Measurements from ENCODE around the gene STAT2. TPM values are rescaled to one million over a fixed set of nuclear protein-coding genes. Genes with fewer than 3 reads are reported as not detected.

STAT2 gene
- total and polyA plus RNA-seq, 8 donors = 22.6 to 245 (median 92.6) TPM

DNA sequence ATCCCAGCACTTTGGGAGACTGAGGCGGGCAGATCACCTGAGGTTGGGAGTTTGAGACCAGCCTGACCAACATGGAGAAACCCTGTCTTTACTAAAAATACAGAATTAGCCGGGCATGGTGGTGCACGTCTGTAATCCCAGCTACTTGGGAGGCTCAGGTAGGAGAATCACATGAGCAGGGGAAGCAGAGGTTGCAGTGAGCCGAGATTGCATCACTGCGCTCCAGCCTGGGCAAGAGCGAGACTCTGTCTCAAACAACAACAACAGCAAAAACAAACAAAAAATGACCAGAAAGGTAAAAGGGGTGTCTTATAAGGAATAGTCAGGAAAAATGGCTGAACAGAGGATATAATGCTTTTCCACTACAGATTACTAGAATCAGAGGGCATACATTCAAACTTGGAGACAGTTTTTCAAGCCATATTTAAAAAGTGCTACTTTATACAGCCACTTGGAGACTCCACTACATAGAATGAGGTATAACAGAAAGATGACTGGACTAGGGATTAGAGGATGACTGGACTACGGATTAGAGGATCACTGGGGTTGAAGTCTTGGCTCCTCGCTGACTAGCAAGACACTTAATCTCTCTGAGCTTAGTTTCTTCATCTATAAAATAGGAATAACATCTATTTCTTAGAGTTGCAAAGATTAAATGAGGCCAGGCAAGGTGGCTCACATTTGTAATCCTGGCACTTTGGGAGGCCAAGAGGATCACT lies 54.9 kb downstream of the STAT2 start:
- no peak for TF ChIP-seq EP300 (IDR thresholded peaks at IDR 0.05)
- TF ChIP-seq POLR2AphosphoS5 (IDR thresholded peaks at IDR 0.05) = no peak
- TF ChIP-seq, protein P1, sequence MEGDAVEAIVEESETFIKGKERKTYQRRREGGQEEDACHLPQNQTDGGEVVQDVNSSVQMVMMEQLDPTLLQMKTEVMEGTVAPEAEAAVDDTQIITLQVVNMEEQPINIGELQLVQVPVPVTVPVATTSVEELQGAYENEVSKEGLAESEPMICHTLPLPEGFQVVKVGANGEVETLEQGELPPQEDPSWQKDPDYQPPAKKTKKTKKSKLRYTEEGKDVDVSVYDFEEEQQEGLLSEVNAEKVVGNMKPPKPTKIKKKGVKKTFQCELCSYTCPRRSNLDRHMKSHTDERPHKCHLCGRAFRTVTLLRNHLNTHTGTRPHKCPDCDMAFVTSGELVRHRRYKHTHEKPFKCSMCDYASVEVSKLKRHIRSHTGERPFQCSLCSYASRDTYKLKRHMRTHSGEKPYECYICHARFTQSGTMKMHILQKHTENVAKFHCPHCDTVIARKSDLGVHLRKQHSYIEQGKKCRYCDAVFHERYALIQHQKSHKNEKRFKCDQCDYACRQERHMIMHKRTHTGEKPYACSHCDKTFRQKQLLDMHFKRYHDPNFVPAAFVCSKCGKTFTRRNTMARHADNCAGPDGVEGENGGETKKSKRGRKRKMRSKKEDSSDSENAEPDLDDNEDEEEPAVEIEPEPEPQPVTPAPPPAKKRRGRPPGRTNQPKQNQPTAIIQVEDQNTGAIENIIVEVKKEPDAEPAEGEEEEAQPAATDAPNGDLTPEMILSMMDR (IDR thresholded peaks at IDR 0.05) = no peak
- TF ChIP-seq POLR2A (IDR thresholded peaks at IDR 0.05) = no peak
- Histone ChIP-seq H3K4me1 (peaks cover 12 to 26% (median 21%) of the 10 kb centered on the region in 4 donors), H3K27me3 (no peaks in the 10 kb centered on the region), H3K36me3 (peaks cover 10 to 63% (median 59%) of the 10 kb centered on the region in 4 donors), H3K4me3 (no peak overlapping the region), H3K9me3 (no peaks in the 10 kb centered on the region), H3K27ac (no peak overlapping the region)
- WGBS, 5 donors = 89 to 93% (median 93%) methylated on average over 8 of the region's 8 CpGs
- intact Hi-C loops (cut with DNase I; ENCODE audit: low total_unique reads) = no loop called here
- DNase-seq = no peak

DNA sequence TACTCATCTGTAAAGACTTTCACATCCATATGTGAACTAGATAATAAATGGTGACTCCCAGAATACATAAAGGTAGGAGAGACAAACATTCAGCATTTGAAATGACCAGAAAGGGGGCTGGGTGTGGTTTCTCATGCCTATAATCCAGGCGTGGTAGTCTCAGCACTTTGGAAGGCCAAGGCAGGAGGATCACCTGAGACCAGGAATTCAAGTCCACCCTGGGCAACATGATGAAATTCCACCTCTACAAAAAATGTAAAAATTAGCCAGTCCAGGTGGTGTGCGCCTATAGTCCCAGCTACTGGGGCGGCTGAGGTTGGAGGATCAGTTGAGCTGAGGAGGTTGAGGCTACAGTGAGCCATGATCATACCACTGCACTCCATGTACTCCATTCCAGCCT lies 55.6 kb downstream of the STAT2 start:
- 84 to 93% (median 88%) methylated on average over 2 to 3 of the region's 3 CpGs for WGBS, 5 donors
- no peaks in the 10 kb centered on the region for H3K27me3 ChIP-seq
- H3K4me1 ChIP-seq = peaks cover 14 to 29% (median 24%) of the 10 kb centered on the region in 4 donors
- H3K9me3 ChIP-seq = no peaks in the 10 kb centered on the region
- DNase-seq = no peak
- H3K27ac ChIP-seq = no peak overlapping the region
- H3K4me3 ChIP-seq = no peak overlapping the region
- TF ChIP-seq, protein P1 (IDR thresholded peaks at IDR 0.05) = no peak
- TF ChIP-seq POLR2AphosphoS5 (IDR thresholded peaks at IDR 0.05) (no peak), POLR2A (IDR thresholded peaks at IDR 0.05) (no peak), EP300 (IDR thresholded peaks at IDR 0.05) (no peak)
- intact Hi-C loops (cut with DNase I; ENCODE audit: low total_unique reads) = no loop called here
- peaks cover 3 to 55% (median 51%) of the 10 kb centered on the region in 4 donors for H3K36me3 ChIP-seq

DNA sequence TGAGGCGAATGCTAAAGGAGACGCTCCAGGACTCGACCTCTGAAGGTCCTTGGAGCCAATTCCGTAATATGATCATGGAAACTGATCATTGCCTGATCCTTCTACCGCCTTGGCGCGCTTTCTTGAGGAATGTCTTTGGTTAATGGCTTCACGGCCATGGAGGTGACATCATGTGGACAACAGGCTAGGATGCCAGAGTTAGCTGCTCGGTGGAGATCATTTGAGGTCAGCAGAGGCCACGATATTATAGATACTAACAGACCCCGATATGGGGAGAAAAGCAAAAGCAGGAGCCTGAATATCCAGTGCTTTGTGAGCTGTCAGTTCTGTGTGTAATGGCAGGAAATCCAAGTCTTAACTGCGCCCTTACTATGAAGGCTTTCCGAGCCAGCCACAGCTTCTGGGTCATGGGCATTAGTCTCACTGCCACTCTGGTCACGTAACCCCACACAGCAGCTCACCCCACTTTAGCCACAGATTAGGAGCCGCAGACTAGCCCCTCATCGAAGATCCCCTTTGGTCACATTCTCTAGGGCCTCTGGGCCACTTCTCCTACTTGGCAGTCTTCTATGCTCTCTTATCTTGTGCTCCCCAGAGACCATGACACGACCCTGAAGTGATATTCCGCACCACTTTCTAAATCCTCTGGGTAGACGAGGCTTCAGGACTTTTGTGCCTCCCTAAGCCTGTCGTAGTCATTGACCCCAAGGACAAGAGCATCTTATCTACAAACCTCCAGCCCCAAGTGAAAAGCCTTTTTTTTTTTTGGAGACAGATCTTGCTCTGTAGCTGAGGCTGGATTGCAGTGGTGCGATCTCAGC lies 59.1 kb downstream of the STAT2 start:
- WGBS, 5 donors = 39 to 50% (median 41%) methylated on average over 17 to 21 of the region's 21 CpGs
- H3K9me3 ChIP-seq = no peaks in the 10 kb centered on the region
- peak overlapping the region; percentile 94 to 98 (median 97) for H3K27ac ChIP-seq
- no peak for DNase-seq
- TF ChIP-seq POLR2AphosphoS5 (IDR thresholded peaks at IDR 0.05) (peak in 1 of 3 donors; percentile 36), EP300 (IDR thresholded peaks at IDR 0.05) (no peak)
- H3K4me1 ChIP-seq = peaks cover 40 to 62% (median 52%) of the 10 kb centered on the region in 4 donors
- intact Hi-C loops (cut with DNase I; ENCODE audit: low total_unique reads) = no loop called here
- H3K36me3 ChIP-seq = peaks cover 0 to 40% (median 29%) of the 10 kb centered on the region in 4 donors
- H3K4me3 ChIP-seq = peak overlapping the region; percentile 83 to 91 (median 88)
- no peaks in the 10 kb centered on the region for H3K27me3 ChIP-seq

DNA sequence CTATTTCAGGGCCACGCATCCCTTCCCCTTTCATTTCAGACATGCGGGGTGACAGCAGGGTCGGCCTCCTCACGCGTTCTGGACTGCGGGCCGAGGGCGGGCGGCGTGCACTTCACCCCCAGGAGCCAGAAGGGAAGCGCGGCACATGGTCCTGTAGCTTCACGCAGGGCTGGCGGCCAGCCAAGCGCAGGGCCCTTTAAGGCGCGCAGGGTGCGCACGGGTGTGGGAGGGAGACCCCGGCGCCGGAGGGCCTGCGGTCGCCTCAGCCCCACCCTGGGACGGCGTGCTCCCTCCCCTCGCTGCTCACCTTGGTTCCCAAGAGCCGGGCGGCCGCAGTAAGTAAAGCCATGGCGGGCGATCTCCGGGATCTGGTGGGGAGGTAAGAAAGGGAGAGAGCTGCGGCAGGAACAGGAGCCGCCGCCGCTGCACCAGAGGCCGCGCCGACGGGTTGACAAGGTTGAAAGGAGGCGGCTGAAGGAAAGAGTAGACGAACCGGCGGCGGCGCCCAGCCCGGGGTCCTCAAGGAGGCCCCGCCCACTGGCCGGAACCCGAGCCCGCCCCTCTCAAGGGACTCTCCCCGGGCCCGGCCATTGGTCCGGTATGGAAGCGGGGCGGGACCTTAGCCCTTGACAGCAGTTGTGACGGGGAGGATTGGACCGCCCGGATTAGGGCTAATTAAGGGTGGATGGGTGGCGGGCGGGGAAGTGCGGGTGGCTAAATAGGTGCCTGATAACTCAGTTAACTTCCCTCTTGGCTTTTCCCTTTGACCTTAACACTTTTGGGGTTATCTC lies 59.9 kb downstream of the STAT2 start, which contains the start of gene CS:
Gene CS (minus strand): TSS at position 478 of the 791 bp plus-strand sequence. CDS start 129 bp downstream, at position 349.
- peak within 1 kb of the TSS; percentile 94 to 98 (median 97) for H3K27ac ChIP-seq
- no peaks in the 10 kb centered on the region for H3K9me3 ChIP-seq
- TF ChIP-seq, protein P1 (IDR thresholded peaks at IDR 0.05) = no peak
- TF ChIP-seq EP300 (IDR thresholded peaks at IDR 0.05) (no peak), POLR2A (IDR thresholded peaks at IDR 0.05) (peak in 2 of 4 donors; percentile 7 to 67), POLR2AphosphoS5 (IDR thresholded peaks at IDR 0.05) (peak; percentile 3 to 81 (median 64))
- H3K4me3 ChIP-seq = peak within 1 kb of the TSS; percentile 83 to 91 (median 88)
- H3K27me3 ChIP-seq = no peaks in the 10 kb centered on the region
- H3K36me3 ChIP-seq = peaks cover 0 to 37% (median 24%) of the 10 kb centered on the region in 4 donors
- intact Hi-C loops (cut with DNase I; ENCODE audit: low total_unique reads) = no loop called here
- peaks cover 40 to 68% (median 52%) of the 10 kb centered on the region in 4 donors for H3K4me1 ChIP-seq
- DNase-seq = peak; percentile 99 to 100
- 0 to 1% (median 0%) methylated on average over 49 to 63 of the region's 63 CpGs for WGBS, 5 donors

All from stomach (tissue), 9 donors.